ENCODE data around the gene KLK4.

- TF ChIP-seq CTCF (IDR thresholded peaks at IDR 0.05; ENCODE audit: low read depth, low read length): no peak
- TF ChIP-seq POLR2A (IDR thresholded peaks at IDR 0.05; ENCODE audit: extremely low read depth, insufficient read length): no peak
- no peak for TF ChIP-seq MAX (IDR thresholded peaks at IDR 0.05; ENCODE audit: low read depth, low read length)
Observed at GRCh38 chr19:50902640-50903039, 8.6 kb downstream of the KLK4 start.
